GM18507 (cell line): ENCODE data around the gene DUSP7.

Experiments used
- DNase-seq: peaks from one replicate; pipeline ENCODE4 v3.0.0; 2011; ENCODE audit warnings: low read depth; ENCODE audit not compliant: insufficient read length; ENCODE audit errors: extremely low spot score
- FAIRE-seq: peaks from 2 replicates; lab custom pipeline; 2011; peaks lifted over from hg19 to GRCh38; lab: Jason Lieb, UNC

DUSP7 gene

GRCh38 chr3:52019352-52020080 lies 36.9 kb downstream of the DUSP7 start:
- no peak for DNase-seq
- FAIRE-seq, result no peak

GRCh38 chr3:52018319-52019000 lies 37.9 kb downstream of the DUSP7 start:
- FAIRE-seq, result no peak

GRCh38 chr3:52017586-52017985 lies 38.8 kb downstream of the DUSP7 start:
- FAIRE-seq, result no peak
- no peak for DNase-seq

More at GRCh38 chr3:52018319-52019000, 37.9 kb downstream of the DUSP7 start:
- no peak for DNase-seq

DNA sequence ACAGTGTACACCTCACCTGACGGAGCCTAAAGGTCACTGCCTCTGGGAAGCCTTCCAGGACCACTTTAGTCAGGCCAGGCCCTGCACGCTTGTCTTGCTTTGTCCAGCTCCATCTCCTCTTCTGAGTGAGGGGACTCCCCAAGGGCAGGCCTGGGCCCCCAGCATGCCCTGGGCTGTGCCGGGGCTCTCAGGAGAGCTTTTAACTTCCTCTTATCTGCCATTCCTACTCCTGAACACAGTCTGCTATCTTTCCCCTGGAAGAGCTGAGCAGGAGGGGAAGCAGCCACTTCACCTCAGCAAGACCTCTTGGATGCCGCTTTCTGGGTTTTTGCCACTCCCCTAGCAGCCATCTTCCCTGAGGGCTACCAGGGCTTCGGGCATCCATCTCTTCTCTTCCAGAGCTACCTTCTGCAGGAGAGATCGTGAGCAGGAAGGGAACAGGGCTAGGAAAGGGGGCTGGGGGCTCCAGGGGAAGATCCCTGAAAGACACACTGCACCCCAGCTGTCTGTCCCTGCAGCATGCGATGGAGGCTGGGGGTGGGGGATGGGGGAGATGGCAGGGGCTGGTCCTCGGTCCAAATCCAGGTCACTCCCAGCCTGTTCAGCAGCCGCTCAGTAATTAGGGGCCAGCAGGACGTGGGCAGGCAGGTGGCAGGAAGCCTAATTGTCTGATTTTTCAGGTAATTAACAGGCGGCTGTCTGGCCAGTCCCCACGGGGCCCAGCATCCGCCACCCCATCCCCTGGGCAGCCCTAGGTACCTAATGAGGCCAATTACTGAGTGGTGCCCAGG lies 40.7 kb downstream of the DUSP7 start:
- FAIRE-seq (no peak), DNase-seq (no peak)

GRCh38 chr3:52014613-52015012 lies 41.8 kb downstream of the DUSP7 start:
- DNase-seq, result no peak
- FAIRE-seq, result no peak

- no peak for FAIRE-seq
- no peak for DNase-seq
Observed at GRCh38 chr3:52013802-52014598, 42.4 kb downstream of the DUSP7 start.

DNA sequence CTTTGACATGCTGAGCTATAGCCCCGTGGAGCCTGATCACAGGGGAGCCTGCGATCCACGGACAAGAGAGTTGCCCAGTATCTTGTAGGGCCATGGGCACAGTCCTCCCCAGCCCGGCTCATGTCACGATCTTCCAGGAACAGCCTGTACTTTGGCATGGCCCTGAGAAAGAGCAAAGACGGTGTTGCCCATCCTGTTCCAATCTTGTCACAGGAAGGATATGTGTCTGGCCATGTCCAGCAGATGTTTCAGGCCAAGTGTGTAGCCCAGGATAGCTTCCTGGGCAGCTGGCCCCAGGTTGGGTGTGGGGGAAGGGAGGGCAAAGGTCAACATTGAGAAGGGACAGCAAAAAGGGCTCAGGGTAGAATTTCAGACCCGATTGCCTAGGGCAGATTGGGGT lies 43.7 kb downstream of the DUSP7 start:
- DNase-seq (no peak), FAIRE-seq (no peak)

- FAIRE-seq (no peak), DNase-seq (no peak)
Observed at GRCh38 chr3:52010431-52010830, 45.9 kb downstream of the DUSP7 start.

DNA sequence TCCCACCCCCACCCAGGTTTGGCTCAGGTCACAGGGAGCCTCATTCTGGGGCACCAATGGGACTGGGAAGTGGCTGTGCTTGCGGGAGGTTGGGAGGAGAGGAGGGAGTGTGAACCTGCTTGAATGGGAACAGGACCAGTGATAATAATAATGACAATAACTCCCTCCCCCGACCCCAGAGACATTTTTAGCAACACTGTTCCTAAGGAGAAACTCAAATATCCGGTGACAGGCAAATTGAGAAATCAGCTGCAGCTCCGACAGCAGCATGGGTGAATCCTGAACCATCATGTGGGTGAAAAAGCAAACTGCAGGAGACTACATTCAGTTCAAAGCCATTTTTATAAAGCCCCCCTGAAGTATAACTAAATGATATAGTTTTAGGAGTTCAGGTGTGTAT lies 49.1 kb downstream of the DUSP7 start:
- no peak for FAIRE-seq
- no peak for DNase-seq

DNA sequence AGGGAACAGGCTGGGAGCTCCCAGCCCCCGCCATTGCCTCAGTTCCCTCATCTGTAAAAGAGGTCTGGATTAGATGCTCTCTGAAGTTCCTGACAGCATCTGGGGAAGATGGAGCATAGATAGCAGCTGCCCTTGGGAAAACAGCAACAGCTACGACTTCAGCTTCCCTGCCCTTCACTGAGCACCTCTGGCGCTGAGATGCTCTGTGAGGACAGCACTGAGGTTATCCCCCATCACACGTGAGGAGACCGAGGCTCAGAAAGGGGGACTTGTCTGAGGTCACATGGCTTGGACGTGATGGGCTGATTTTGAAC lies 49.6 kb downstream of the DUSP7 start:
- DNase-seq, result no peak

DNA sequence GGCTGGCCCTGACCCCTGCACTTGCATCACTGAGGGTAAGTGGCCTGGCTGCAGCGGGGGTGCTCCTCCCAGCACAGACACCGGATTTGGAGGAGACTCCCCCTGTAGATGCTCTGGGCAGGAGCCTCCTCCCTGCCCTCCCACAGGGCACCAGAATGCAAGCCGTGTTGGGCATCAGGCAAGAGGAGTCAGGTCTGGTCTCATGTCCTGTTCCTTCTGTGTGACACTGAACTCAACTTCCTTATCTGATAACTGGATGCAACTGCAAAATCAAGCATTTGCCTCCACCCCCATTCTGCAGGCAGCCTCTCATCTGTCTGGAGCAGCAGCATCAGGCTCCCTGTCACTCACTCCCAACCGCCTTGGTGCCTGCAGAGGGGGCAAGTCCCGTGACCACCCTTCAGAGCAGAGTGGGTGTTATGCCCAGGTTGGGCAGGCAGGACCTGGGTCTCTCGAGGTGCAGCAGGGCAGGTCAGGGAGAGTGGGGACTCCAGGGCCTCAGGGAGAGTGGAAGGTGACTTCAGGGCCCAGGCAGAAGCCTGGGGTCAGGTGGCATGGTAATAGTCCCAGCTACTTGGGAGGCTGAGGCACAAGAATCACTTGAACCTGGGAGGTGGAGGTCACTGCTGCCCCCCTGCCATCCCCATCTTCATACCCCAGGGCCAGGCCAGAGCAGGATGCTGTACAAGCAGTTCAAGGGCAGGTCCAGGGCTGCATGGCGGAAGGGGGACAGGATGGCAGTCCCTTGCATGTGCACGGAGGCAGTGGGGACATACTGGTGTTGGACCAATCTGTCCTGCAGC lies 50.2 kb downstream of the DUSP7 start:
- FAIRE-seq, result peak; percentile 21
- no peak for DNase-seq

More for the DNA sequence above, 49.6 kb downstream of the DUSP7 start:
- no peak for FAIRE-seq

- DNase-seq (no peak), FAIRE-seq (no peak)
Observed at GRCh38 chr3:52005571-52005986, 50.8 kb downstream of the DUSP7 start.

GRCh38 chr3:52004906-52005395 lies 51.4 kb downstream of the DUSP7 start:
- no peak for FAIRE-seq

GRCh38 chr3:52004163-52004787 lies 52.1 kb downstream of the DUSP7 start:
- no peak for DNase-seq

More at GRCh38 chr3:52004906-52005395, 51.4 kb downstream of the DUSP7 start:
- DNase-seq, result no peak

GRCh38 chr3:52002748-52003147 lies 53.6 kb downstream of the DUSP7 start:
- FAIRE-seq, result no peak

More at GRCh38 chr3:52004163-52004787, 52.1 kb downstream of the DUSP7 start:
- FAIRE-seq, result no peak

GRCh38 chr3:52001443-52001974 lies 54.9 kb downstream of the DUSP7 start:
- FAIRE-seq (peak; percentile 91), DNase-seq (peak; percentile 87)

More at GRCh38 chr3:52002748-52003147, 53.6 kb downstream of the DUSP7 start:
- DNase-seq, result no peak

DNA sequence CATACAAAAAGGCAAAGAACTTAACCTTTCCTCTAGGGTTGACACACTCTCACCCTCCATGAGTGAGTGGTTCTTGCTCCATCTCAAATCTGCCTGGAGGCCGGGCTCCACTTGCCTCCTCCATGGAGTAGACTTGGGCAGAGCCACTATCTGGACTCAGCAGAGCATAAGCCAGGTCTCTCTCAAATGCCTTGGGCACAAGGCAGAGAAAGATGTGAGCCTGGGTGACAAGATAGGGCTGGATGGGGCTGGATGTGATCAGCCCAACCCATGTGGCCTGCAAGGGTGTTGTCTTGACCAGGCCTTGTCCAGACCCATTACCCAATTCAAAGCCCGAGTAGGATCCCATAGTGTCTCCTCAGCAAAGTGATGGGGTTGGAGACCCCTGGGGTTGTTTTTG lies 56.5 kb downstream of the DUSP7 start:
- FAIRE-seq (no peak), DNase-seq (no peak)
